SK-N-SH treated with all-trans-retinoic acid at 6 μM for 48 hours (cell line): ENCODE data around the gene TRDMT1.
A peak's percentile ranks its signal among the peaks of the same experiment; 100 is the strongest.

ENCODE experiments used
- ATAC-seq: fragments of 200-7000 bp; cut with Tn5 transposase; 3 replicates; pipeline ENCODE4 v1.9.1; 2020; ENCODE audit warnings: mild to moderate bottlenecking, moderate library complexity
- BACH2 ChIP-seq: fragments of 250-450 bp; sonication (Bioruptor Pico); IDR thresholded peaks from 2 replicates; pipeline ENCODE4 v1.9.0; 2021; ENCODE audit warnings: mild to moderate bottlenecking, borderline replicate concordance
- CSDC2 ChIP-seq: fragments of 250-450 bp; sonication (Bioruptor Pico); IDR thresholded peaks from 2 replicates; pipeline ENCODE4 v1.5.0; 2020; ENCODE audit warnings: mild to moderate bottlenecking, moderate library complexity
- ESRRG ChIP-seq: fragments of 250-450 bp; sonication (Bioruptor Pico); IDR thresholded peaks from 2 replicates; pipeline ENCODE4 v1.6.1; 2021; ENCODE audit warnings: mild to moderate bottlenecking
- GLIS3 ChIP-seq: fragments of 250-450 bp; sonication (Bioruptor Pico); IDR thresholded peaks from 2 replicates; pipeline ENCODE4 v1.5.0; 2020; ENCODE audit warnings: mild to moderate bottlenecking, moderate library complexity
- ISL1 ChIP-seq: fragments of 250-450 bp; sonication (Bioruptor Pico); IDR thresholded peaks from 2 replicates; pipeline ENCODE4 v2.1.2; 2022; ENCODE audit warnings: mild to moderate bottlenecking, moderate library complexity
- OSR1 ChIP-seq: fragments of 250-450 bp; sonication (Bioruptor Pico); IDR thresholded peaks from 2 replicates; pipeline ENCODE4 v1.8.0; 2022; ENCODE audit warnings: moderate library complexity, mild to moderate bottlenecking, inconsistent platforms
- PPARA ChIP-seq: fragments of 250-450 bp; sonication (Bioruptor Pico); IDR thresholded peaks from 2 replicates; pipeline ENCODE4 v1.5.0; 2020; ENCODE audit warnings: mild to moderate bottlenecking, borderline replicate concordance
- RARB ChIP-seq: fragments of 250-450 bp; sonication (Bioruptor Pico); IDR thresholded peaks from 2 replicates; pipeline ENCODE4 v1.8.0; 2021; ENCODE audit warnings: mild to moderate bottlenecking, moderate library complexity
- SNAI2 ChIP-seq: fragments of 250-450 bp; sonication (Bioruptor Pico); IDR thresholded peaks from 2 replicates; pipeline ENCODE4 v1.5.0; 2020; ENCODE audit warnings: mild to moderate bottlenecking, moderate library complexity
- TCF4 ChIP-seq: fragments of 250-450 bp; sonication (Bioruptor Pico); IDR thresholded peaks from 2 replicates; pipeline ENCODE4 v1.8.0; 2021; ENCODE audit warnings: mild to moderate bottlenecking, moderate library complexity, borderline replicate concordance
- ZC3H10 ChIP-seq: fragments of 250-450 bp; sonication (Bioruptor Pico); IDR thresholded peaks from 2 replicates; pipeline ENCODE4 v1.5.1; 2021; ENCODE audit warnings: mild to moderate bottlenecking, moderate library complexity
- ZFP3 ChIP-seq: fragments of 250-450 bp; sonication (Bioruptor Pico); IDR thresholded peaks from 2 replicates; pipeline ENCODE4 v1.5.0; 2020; ENCODE audit warnings: mild to moderate bottlenecking, moderate library complexity
- ZFP30 ChIP-seq: fragments of 450-650 bp; formaldehyde crosslinking; IDR thresholded peaks from 2 replicates; pipeline ENCODE4 v1.5.0; 2022; ENCODE audit warnings: mild to moderate bottlenecking, moderate library complexity
- ZNF70 ChIP-seq: fragments of 450-650 bp; formaldehyde crosslinking; IDR thresholded peaks from 2 replicates; pipeline ENCODE4 v1.5.0; 2020; ENCODE audit warnings: mild to moderate bottlenecking, moderate library complexity
- ZNF8 ChIP-seq: fragments of 450-650 bp; formaldehyde crosslinking; IDR thresholded peaks from 2 replicates; pipeline ENCODE4 v1.5.0; 2020; ENCODE audit warnings: mild to moderate bottlenecking, moderate library complexity
- TF ChIP-seq, protein P1 (sequence below): fragments of 250-450 bp; sonication (Bioruptor Pico); IDR thresholded peaks from 2 replicates; pipeline ENCODE4 v1.8.0; 2021; ENCODE audit warnings: low read depth, mild to moderate bottlenecking, moderate library complexity, borderline replicate concordance
- TF ChIP-seq, protein P2 (sequence below): fragments of 250-450 bp; sonication (Bioruptor Pico); IDR thresholded peaks from 2 replicates; pipeline ENCODE4 v1.5.1; 2021; ENCODE audit warnings: mild to moderate bottlenecking, moderate library complexity
- TF ChIP-seq, protein P3 (sequence below): fragments of 250-450 bp; sonication (Bioruptor Pico); IDR thresholded peaks from 2 replicates; pipeline ENCODE4 v1.8.0; 2020; ENCODE audit warnings: mild to moderate bottlenecking, moderate library complexity, borderline replicate concordance
- TF ChIP-seq, protein P4 (sequence below): fragments of 250-450 bp; sonication (Bioruptor Pico); IDR thresholded peaks from 2 replicates; pipeline ENCODE4 v1.5.0; 2020; ENCODE audit warnings: mild to moderate bottlenecking, moderate library complexity
- TF ChIP-seq, protein P5 (sequence below): fragments of 250-450 bp; sonication (Bioruptor Pico); IDR thresholded peaks from 2 replicates; pipeline ENCODE4 v1.5.1; 2020; ENCODE audit warnings: low read depth, mild to moderate bottlenecking, moderate library complexity

Gene TRDMT1

DNA sequence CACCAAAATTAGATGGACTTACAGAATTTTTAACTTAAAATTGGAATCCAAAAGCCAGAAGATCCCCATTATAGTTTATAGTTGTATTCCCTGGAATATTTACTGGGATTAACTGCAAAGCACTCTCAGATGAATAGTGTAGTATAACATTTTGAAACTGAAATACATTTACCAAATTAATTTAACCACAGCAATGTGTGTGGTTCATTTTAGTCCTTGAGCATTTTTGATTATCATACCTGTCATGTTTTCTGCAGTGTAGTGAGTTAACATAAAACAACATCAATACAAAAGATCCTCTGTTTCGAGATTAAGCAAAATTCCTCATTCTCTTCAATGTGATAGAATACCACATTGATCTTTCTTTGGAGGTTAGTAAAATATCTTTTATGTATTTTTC lies 30.3 kb upstream of the TRDMT1 start:
- TF ChIP-seq RARB (CRISPR knock-in tag): no peak
- no peak for TF ChIP-seq CSDC2 (CRISPR knock-in tag)
- no peak for TF ChIP-seq OSR1
- no peak for TF ChIP-seq PPARA
- TF ChIP-seq ZFP30: no peak
- TF ChIP-seq BACH2 (CRISPR knock-in tag): no peak
- TF ChIP-seq ISL1: no peak
- no peak for TF ChIP-seq GLIS3
- TF ChIP-seq ESRRG: no peak
- TF ChIP-seq ZFP3: no peak
- TF ChIP-seq ZC3H10 (CRISPR knock-in tag): no peak
- TF ChIP-seq ZNF8 (CRISPR knock-in tag): no peak
- no peak for TF ChIP-seq ZNF70
- TF ChIP-seq SNAI2 (CRISPR knock-in tag): no peak
- TF ChIP-seq, protein P1, sequence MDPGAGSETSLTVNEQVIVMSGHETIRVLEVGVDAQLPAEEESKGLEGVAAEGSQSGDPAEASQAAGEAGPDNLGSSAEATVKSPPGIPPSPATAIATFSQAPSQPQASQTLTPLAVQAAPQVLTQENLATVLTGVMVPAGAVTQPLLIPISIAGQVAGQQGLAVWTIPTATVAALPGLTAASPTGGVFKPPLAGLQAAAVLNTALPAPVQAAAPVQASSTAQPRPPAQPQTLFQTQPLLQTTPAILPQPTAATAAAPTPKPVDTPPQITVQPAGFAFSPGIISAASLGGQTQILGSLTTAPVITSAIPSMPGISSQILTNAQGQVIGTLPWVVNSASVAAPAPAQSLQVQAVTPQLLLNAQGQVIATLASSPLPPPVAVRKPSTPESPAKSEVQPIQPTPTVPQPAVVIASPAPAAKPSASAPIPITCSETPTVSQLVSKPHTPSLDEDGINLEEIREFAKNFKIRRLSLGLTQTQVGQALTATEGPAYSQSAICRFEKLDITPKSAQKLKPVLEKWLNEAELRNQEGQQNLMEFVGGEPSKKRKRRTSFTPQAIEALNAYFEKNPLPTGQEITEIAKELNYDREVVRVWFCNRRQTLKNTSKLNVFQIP (CRISPR knock-in tag): no peak
- TF ChIP-seq, protein P2, sequence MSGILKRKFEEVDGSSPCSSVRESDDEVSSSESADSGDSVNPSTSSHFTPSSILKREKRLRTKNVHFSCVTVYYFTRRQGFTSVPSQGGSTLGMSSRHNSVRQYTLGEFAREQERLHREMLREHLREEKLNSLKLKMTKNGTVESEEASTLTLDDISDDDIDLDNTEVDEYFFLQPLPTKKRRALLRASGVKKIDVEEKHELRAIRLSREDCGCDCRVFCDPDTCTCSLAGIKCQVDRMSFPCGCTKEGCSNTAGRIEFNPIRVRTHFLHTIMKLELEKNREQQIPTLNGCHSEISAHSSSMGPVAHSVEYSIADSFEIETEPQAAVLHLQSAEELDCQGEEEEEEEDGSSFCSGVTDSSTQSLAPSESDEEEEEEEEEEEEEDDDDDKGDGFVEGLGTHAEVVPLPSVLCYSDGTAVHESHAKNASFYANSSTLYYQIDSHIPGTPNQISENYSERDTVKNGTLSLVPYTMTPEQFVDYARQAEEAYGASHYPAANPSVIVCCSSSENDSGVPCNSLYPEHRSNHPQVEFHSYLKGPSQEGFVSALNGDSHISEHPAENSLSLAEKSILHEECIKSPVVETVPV (CRISPR knock-in tag): no peak
- TF ChIP-seq, protein P3, sequence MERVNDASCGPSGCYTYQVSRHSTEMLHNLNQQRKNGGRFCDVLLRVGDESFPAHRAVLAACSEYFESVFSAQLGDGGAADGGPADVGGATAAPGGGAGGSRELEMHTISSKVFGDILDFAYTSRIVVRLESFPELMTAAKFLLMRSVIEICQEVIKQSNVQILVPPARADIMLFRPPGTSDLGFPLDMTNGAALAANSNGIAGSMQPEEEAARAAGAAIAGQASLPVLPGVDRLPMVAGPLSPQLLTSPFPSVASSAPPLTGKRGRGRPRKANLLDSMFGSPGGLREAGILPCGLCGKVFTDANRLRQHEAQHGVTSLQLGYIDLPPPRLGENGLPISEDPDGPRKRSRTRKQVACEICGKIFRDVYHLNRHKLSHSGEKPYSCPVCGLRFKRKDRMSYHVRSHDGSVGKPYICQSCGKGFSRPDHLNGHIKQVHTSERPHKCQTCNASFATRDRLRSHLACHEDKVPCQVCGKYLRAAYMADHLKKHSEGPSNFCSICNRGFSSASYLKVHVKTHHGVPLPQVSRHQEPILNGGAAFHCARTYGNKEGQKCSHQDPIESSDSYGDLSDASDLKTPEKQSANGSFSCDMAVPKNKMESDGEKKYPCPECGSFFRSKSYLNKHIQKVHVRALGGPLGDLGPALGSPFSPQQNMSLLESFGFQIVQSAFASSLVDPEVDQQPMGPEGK (CRISPR knock-in tag): no peak
- ATAC-seq: no peak

DNA sequence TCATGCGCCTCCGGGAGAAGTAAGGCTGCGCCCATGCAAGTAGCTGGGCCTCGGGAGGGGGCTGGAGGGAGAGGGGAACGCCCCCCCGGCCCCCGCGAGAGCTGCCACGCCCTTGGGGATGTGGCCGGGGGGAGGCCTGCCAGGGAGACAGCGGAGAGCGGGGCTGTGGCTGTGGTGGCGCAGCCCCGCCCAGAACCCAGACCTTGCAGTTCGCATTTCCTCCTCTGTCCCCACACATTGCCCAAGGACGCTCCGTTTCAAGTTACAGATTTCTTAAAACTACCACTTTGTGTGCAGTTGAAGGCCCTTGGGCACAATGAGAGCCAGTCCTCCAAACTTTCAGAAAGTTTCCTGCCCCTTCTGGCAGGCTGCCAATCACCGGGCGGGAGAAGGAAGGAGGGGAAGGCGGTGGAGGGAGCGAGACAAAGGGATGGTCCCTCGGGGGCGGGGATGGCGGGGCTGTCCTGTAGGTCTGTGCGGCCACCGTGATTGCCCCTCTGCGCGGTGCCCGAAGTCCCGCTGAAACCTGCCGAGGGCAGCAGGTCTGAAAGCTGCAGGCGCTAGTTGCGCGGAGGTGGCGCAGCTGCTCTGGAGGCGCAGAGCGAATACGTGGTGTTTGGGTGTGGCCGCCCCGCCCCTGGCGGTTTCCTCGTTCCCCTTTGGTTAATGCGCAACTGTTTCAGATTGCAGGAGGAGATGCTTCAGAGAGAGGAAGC lies 28.7 kb upstream of the TRDMT1 start:
- TF ChIP-seq ESRRG: 0 out of 2 replicates have a peak, but pooled peaks have one; percentile 47
- TF ChIP-seq, protein P3 (CRISPR knock-in tag): no peak; the same call in 1 of the 2 replicates
- TF ChIP-seq GLIS3: peak; percentile 60; the same call in 1 of the 2 replicates
- peak; percentile 15 for ATAC-seq

DNA sequence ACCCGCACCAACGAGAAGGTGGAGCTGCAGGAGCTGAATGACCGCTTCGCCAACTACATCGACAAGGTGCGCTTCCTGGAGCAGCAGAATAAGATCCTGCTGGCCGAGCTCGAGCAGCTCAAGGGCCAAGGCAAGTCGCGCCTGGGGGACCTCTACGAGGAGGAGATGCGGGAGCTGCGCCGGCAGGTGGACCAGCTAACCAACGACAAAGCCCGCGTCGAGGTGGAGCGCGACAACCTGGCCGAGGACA lies 28.2 kb upstream of the TRDMT1 start:
- ATAC-seq: no peak
- no peak for TF ChIP-seq RARB (CRISPR knock-in tag)
- no peak for TF ChIP-seq BACH2 (CRISPR knock-in tag)
- no peak for TF ChIP-seq PPARA
- no peak for TF ChIP-seq ZFP30
- TF ChIP-seq ZNF70: no peak
- TF ChIP-seq, protein P1 (CRISPR knock-in tag): no peak
- TF ChIP-seq, protein P2 (CRISPR knock-in tag): no peak
- TF ChIP-seq ZFP3: no peak
- TF ChIP-seq, protein P4, sequence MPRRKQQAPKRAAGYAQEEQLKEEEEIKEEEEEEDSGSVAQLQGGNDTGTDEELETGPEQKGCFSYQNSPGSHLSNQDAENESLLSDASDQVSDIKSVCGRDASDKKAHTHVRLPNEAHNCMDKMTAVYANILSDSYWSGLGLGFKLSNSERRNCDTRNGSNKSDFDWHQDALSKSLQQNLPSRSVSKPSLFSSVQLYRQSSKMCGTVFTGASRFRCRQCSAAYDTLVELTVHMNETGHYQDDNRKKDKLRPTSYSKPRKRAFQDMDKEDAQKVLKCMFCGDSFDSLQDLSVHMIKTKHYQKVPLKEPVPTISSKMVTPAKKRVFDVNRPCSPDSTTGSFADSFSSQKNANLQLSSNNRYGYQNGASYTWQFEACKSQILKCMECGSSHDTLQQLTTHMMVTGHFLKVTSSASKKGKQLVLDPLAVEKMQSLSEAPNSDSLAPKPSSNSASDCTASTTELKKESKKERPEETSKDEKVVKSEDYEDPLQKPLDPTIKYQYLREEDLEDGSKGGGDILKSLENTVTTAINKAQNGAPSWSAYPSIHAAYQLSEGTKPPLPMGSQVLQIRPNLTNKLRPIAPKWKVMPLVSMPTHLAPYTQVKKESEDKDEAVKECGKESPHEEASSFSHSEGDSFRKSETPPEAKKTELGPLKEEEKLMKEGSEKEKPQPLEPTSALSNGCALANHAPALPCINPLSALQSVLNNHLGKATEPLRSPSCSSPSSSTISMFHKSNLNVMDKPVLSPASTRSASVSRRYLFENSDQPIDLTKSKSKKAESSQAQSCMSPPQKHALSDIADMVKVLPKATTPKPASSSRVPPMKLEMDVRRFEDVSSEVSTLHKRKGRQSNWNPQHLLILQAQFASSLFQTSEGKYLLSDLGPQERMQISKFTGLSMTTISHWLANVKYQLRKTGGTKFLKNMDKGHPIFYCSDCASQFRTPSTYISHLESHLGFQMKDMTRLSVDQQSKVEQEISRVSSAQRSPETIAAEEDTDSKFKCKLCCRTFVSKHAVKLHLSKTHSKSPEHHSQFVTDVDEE: no peak
- no peak for TF ChIP-seq TCF4 (CRISPR knock-in tag)
- TF ChIP-seq, protein P5, sequence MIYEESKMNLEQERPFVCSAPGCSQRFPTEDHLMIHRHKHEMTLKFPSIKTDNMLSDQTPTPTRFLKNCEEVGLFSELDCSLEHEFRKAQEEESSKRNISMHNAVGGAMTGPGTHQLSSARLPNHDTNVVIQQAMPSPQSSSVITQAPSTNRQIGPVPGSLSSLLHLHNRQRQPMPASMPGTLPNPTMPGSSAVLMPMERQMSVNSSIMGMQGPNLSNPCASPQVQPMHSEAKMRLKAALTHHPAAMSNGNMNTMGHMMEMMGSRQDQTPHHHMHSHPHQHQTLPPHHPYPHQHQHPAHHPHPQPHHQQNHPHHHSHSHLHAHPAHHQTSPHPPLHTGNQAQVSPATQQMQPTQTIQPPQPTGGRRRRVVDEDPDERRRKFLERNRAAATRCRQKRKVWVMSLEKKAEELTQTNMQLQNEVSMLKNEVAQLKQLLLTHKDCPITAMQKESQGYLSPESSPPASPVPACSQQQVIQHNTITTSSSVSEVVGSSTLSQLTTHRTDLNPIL: no peak
- TF ChIP-seq ISL1: no peak
- no peak for TF ChIP-seq GLIS3
- TF ChIP-seq ESRRG: no peak
- TF ChIP-seq ZC3H10 (CRISPR knock-in tag): no peak
- no peak for TF ChIP-seq SNAI2 (CRISPR knock-in tag)
- TF ChIP-seq, protein P3 (CRISPR knock-in tag): no peak
- TF ChIP-seq, all 23 proteins: peak for 0
